ENCODE results near the gene ZNF594. TPM values are rescaled to one million over a fixed set of nuclear protein-coding genes. Genes with fewer than 3 reads are reported as not detected.
A peak's percentile ranks its signal among the peaks of the same experiment; 100 is the strongest.

ZNF594 gene
- total and polyA plus RNA-seq, 10 of the 15 experiments (the other 5 are each of a cell fraction or from before 2014, with no cell fraction given) = 0.98 to 14.3 (median 11.1) TPM

GRCh38 chr17:5225668-5226457 lies 34.2 kb upstream of the ZNF594 start (continued):
- TF ChIP-seq ZBTB40 (IDR thresholded peaks at IDR 0.05; ENCODE audit: borderline replicate concordance) = no peak
- TF ChIP-seq ZBTB11 (CRISPR knock-in tag; IDR thresholded peaks at IDR 0.05) = no peak
- TF ChIP-seq ZNF274 (IDR thresholded peaks at IDR 0.05; ENCODE audit: insufficient read depth, insufficient read length) = no peak
- TF ChIP-seq IKZF1 (conservative IDR thresholded peaks at IDR 0.05) = peak; percentile 96
- TF ChIP-seq CBX5 (IDR thresholded peaks at IDR 0.05; ENCODE audit: low read depth) = no peak
- TF ChIP-seq BHLHE40 (IDR thresholded peaks at IDR 0.05; ENCODE audit: borderline replicate concordance in 1 of 2, low read depth in 2 of 2, low read length in 1 of 2) = peak; percentile 3 to 53; a peak in 3 of 4 replicates
- TF ChIP-seq SMC3 (IDR thresholded peaks at IDR 0.05; ENCODE audit: borderline replicate concordance, low read length) = peak; percentile 26; the same call in 1 of the 2 replicates
- TF ChIP-seq ZNF622 (IDR thresholded peaks at IDR 0.05) = no peak
- TF ChIP-seq RAD21 (IDR thresholded peaks at IDR 0.05; ENCODE audit: insufficient read depth, low read depth, low read length) = no peak
- no peak for TF ChIP-seq CHD2 (IDR thresholded peaks at IDR 0.05; ENCODE audit: borderline replicate concordance, low read depth, low read length)
- no peak for TF ChIP-seq IRF5 (IDR thresholded peaks at IDR 0.05; ENCODE audit: borderline replicate concordance)
- TF ChIP-seq RBBP5 (conservative IDR thresholded peaks at IDR 0.05) = no peak
- no peak for TF ChIP-seq E2F4 (IDR thresholded peaks at IDR 0.05; ENCODE audit: low read depth, low read length)
- TF ChIP-seq SIN3A (IDR thresholded peaks at IDR 0.05; ENCODE audit: low read depth, low read length) = no peak
- no peak for TF ChIP-seq HCFC1 (IDR thresholded peaks at IDR 0.05; ENCODE audit: low read length)
- peak; percentile 81 for TF ChIP-seq BMI1 (IDR thresholded peaks at IDR 0.05; ENCODE audit: borderline replicate concordance)
- TF ChIP-seq MTA3 (IDR thresholded peaks at IDR 0.05; ENCODE audit: borderline replicate concordance, low read length) = peak; percentile 52; the same call in 1 of the 2 replicates
- TF ChIP-seq GABPA (IDR thresholded peaks at IDR 0.05; ENCODE audit: low read depth) = 0 out of 2 replicates have a peak, but pooled peaks have one; percentile 40
- TF ChIP-seq JUND (IDR thresholded peaks at IDR 0.05; ENCODE audit: low read depth, low read length) = no peak; the same call in 1 of the 2 replicates
- TF ChIP-seq CREM (IDR thresholded peaks at IDR 0.05; ENCODE audit: low read depth) = 0 out of 2 replicates have a peak, but pooled peaks have one; percentile 41

All from GM12878 (cell line).